NCI-H1417 treated with DMSO at 0.1 percent for 48 hours (cell line): Measurements from ENCODE around the gene DIABLO.
"Not testable (repeated sequence)": the region's sequence is repeated elsewhere in the genome, so short reads cannot be mapped to it uniquely, and the experiment has no call there.

ENCODE experiments used
- DNase-seq: peaks from one replicate; lab custom pipeline; 2025; lab: John Stamatoyannopoulos, UW

Gene DIABLO

GRCh38 chr12:122208073-122208820 lies 17.6 kb downstream of the DIABLO start:
- no peak for DNase-seq

- no peak for DNase-seq
Observed at GRCh38 chr12:122207391-122207790, 18.5 kb downstream of the DIABLO start.

- DNase-seq = no peak
Observed at GRCh38 chr12:122206976-122207375, 18.9 kb downstream of the DIABLO start.

GRCh38 chr12:122206111-122206881 lies 19.6 kb downstream of the DIABLO start:
- no peak for DNase-seq

GRCh38 chr12:122205053-122205925 lies 20.6 kb downstream of the DIABLO start:
- DNase-seq = no peak

GRCh38 chr12:122204167-122205052 lies 21.4 kb downstream of the DIABLO start:
- DNase-seq = no peak

GRCh38 chr12:122203301-122204166 lies 22.3 kb downstream of the DIABLO start, which contains the start of gene B3GNT4:
B3GNT4 (plus strand) TSS chr12:122203709; CDS start chr12:122204619, 910 bp downstream.
- DNase-seq = no peak

- not testable (repeated sequence) for DNase-seq
Observed at GRCh38 chr12:122202811-122203210, 23.0 kb downstream of the DIABLO start.

- DNase-seq = no peak
Observed at GRCh38 chr12:122202017-122202416, 23.8 kb downstream of the DIABLO start.

- DNase-seq = no peak
Observed at GRCh38 chr12:122201381-122201780, 24.5 kb downstream of the DIABLO start.

GRCh38 chr12:122200541-122201175 lies 25.2 kb downstream of the DIABLO start:
- DNase-seq = no peak

- DNase-seq = no peak
Observed at GRCh38 chr12:122199484-122200355, 26.1 kb downstream of the DIABLO start.

GRCh38 chr12:122197612-122197966 lies 28.3 kb downstream of the DIABLO start:
- no peak for DNase-seq

GRCh38 chr12:122195405-122195804 lies 30.4 kb downstream of the DIABLO start:
- DNase-seq = no peak

GRCh38 chr12:122194804-122195203 lies 31.0 kb downstream of the DIABLO start:
- DNase-seq = no peak

GRCh38 chr12:122192441-122192840 lies 33.4 kb downstream of the DIABLO start:
- DNase-seq = no peak

GRCh38 chr12:122190842-122191668 lies 34.8 kb downstream of the DIABLO start:
- no peak for DNase-seq
